ENCODE measurements around the gene SLC30A7. TPM values are rescaled to one million over a fixed set of nuclear protein-coding genes. Genes with fewer than 3 reads are reported as not detected.

The SLC30A7 gene
- total RNA-seq, 1 donor from 2014 or later = 40.8 TPM

DNA sequence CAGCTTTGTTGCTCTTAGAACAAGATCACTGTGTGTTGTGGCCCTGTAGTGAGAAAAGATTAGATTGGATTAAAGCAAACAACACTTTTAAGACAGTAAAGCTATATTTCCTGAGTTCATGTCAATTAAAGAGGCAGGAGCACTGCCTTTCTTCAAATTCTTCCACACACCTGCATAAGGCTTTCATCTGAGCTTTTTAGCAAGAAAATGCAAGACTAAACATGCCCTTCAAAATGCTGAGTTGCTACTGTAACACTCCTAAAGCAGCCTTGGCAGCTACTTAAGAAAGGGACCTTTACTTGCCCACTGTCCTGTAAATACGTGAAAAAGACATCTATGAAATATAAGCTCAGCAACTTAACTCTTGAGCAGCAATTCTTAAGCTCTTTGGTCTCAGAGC is 117.9 kb downstream of the SLC30A7 start:
- peaks cover 12% of the 10 kb centered on the region for H3K9me3 Mint-ChIP-seq
- no peak for DNase-seq
- intact Hi-C loops (cut with micrococcal nuclease) = no loop called here
- no peak overlapping the region for H3K4me3 Mint-ChIP-seq
- no peaks in the 10 kb centered on the region for H3K27me3 Mint-ChIP-seq
- H3K27ac Mint-ChIP-seq = no peak overlapping the region
- H3K4me1 Mint-ChIP-seq = peaks cover 9% of the 10 kb centered on the region
- peaks cover 67% of the 10 kb centered on the region for H3K36me3 Mint-ChIP-seq (ENCODE audit: low read depth)

DNA sequence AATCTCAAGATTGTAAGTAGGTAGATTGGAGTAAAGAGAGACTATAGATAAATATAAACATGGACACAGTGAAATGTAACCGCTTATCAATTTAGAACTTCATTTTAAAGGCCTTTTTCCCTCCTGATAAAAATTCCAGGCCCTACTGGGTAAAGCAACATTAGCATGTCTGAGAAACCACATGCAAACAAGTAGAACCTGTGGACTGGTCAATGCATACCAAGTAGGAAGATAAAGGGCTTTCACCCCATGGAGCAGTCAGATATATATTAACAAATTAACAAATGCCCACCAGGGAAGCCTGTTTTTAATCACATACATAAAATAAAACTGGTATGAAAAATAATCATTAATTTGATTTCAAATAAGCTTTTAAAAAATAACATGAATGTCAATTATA is 121.6 kb downstream of the SLC30A7 start:
- intact Hi-C loops (cut with micrococcal nuclease) = no loop called here
- Mint-ChIP-seq H3K27ac (no peak overlapping the region), H3K4me3 (no peak overlapping the region), H3K4me1 (peaks cover 16% of the 10 kb centered on the region), H3K36me3 (ENCODE audit: low read depth) (peaks cover 69% of the 10 kb centered on the region), H3K9me3 (peaks cover 9% of the 10 kb centered on the region), H3K27me3 (no peaks in the 10 kb centered on the region)
- DNase-seq = no peak

DNA sequence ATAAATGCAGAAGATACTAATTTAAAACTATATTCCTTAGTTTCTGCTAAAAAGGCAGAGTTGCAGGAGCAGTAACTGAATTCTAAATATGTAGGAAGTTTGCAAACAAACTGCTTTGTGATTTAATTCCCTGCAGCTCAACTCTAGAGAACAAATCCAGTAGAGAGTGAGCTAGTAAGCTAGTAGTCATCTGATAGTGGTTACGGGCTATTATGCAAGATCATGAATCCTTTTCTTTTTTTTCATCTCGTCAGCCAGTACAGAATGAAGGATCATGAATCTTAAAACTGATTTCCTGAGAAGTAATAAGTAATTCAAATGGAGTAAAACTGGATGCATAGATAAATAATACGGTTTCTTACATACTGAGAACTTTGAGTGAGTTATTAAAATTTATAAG is 126.4 kb downstream of the SLC30A7 start:
- H3K4me1 Mint-ChIP-seq = peaks cover 30% of the 10 kb centered on the region
- no peak overlapping the region for H3K27ac Mint-ChIP-seq
- intact Hi-C loops (cut with micrococcal nuclease) = loop anchor here (10.0 kb wide), 2 partner anchors 333 to 567 kb away; no protein-coding TSS in a partner anchor
- no peaks in the 10 kb centered on the region for H3K27me3 Mint-ChIP-seq
- DNase-seq = no peak
- H3K36me3 Mint-ChIP-seq (ENCODE audit: low read depth) = peaks cover 59% of the 10 kb centered on the region
- peaks cover 4% of the 10 kb centered on the region for H3K9me3 Mint-ChIP-seq
- no peak overlapping the region for H3K4me3 Mint-ChIP-seq

DNA sequence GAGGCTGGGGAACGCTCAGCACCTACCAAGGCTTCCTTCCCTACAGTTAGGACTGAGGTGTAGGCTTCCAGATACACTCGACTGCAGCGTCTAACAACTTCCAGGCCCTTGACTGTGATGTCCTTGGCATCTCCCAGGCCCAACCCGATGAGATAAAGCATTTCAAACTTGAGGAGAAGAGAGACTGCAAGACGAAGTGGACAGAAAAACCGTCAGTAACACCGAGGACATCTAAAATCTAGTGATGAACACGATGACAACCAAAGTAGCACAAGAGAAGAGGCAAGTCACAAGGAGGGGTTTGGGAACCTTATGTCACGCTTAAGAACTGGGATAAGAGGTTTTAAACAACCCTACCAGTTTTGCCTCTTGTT is 129.4 kb downstream of the SLC30A7 start:
- H3K27me3 Mint-ChIP-seq = no peaks in the 10 kb centered on the region
- DNase-seq = no peak
- peaks cover 8% of the 10 kb centered on the region for H3K9me3 Mint-ChIP-seq
- peak overlapping the region; percentile 100 for H3K4me3 Mint-ChIP-seq
- H3K4me1 Mint-ChIP-seq = peaks cover 43% of the 10 kb centered on the region
- intact Hi-C loops (cut with micrococcal nuclease) = loop anchor here (1.0 to 10.0 kb wide), 9 partner anchors 57 to 570 kb away; partner anchors contain the start of gene S1PR1
- peak overlapping the region; percentile 98 for H3K27ac Mint-ChIP-seq
- H3K36me3 Mint-ChIP-seq (ENCODE audit: low read depth) = peaks cover 55% of the 10 kb centered on the region

DNA sequence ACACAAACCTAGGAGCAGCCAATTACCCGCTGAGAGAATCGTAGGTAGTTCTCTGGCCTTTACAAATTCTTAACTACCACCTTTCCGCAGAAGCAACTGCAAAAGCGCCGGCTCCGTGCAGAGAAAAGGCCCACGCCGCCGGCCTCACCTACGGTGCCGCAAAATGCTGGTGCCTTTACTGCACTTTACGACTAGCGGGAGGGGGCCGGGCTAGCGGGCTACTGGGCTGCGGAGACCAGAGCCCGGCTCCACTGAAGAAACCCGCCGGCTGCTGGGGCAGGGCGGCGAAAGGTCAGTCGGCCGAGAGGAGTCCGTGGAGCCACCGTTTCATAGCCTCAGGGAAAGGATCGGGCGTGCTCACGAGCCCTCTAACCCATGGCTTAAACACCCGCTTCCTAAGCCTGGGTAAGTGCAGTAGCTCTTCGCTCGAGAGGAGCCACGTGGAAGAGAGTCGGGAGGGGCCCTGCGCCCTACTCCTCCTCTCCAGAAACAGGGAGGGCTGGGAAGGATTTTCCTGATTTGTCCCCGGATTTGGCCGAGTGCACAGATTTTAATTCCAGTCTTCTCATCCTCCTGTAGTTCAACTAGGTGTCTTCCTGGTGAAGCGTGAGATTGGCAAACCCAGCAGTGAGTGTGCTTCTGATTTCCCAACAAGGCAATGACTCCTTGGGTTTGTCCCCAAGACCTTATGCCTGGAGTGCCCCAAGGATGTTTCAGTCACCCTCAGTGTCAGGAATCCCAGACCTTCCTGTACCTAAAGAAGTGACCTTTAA is 130.0 kb downstream of the SLC30A7 start, which contains the start of gene DPH5:
DPH5 (minus strand) TSS at position 128 of the 773 bp plus-strand sequence. CDS start 341 bp downstream, outside the sequence.
- H3K4me3 Mint-ChIP-seq = peak within 1 kb of the TSS; percentile 100

DNA sequence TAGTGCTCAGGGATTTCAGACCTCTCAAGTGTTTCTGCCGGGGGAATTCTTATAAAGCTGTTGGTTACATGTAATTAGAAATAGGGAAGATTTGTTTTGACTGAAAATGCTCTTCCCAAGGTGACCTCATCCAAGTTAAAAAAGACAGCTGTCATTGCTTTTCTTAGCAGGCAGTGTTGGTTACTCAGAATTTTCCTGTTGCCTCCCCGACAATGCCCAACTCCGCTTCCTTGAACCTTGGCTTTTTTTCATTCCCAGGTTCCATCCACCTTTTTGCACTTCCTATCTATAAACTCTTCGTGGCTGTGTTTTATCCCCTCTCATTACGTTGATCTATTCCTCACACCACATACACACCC is 130.5 kb downstream of the SLC30A7 start:
- intact Hi-C loops (cut with micrococcal nuclease) = loop anchor here (5.0 to 10.0 kb wide), 5 partner anchors 56 to 572 kb away; no protein-coding TSS in a partner anchor
- no peak for DNase-seq
- Mint-ChIP-seq H3K4me1 (peaks cover 46% of the 10 kb centered on the region), H3K27me3 (no peaks in the 10 kb centered on the region), H3K9me3 (peaks cover 11% of the 10 kb centered on the region), H3K27ac (peak overlapping the region; percentile 98), H3K4me3 (peak overlapping the region; percentile 100), H3K36me3 (ENCODE audit: low read depth) (peaks cover 52% of the 10 kb centered on the region)

More for the DNA sequence above, 130.0 kb downstream of the SLC30A7 start, which contains the start of gene DPH5:
- peak; percentile 97 for DNase-seq
- H3K27me3 Mint-ChIP-seq = no peaks in the 10 kb centered on the region
- peak within 1 kb of the TSS; percentile 98 for H3K27ac Mint-ChIP-seq
- intact Hi-C loops (cut with micrococcal nuclease) = loop anchor here (1.0 to 10.0 kb wide), 9 partner anchors 56 to 571 kb away; partner anchors contain the start of gene S1PR1
- peaks cover 8% of the 10 kb centered on the region for H3K9me3 Mint-ChIP-seq
- peaks cover 42% of the 10 kb centered on the region for H3K4me1 Mint-ChIP-seq
- peaks cover 51% of the 10 kb centered on the region for H3K36me3 Mint-ChIP-seq (ENCODE audit: low read depth)

DNA sequence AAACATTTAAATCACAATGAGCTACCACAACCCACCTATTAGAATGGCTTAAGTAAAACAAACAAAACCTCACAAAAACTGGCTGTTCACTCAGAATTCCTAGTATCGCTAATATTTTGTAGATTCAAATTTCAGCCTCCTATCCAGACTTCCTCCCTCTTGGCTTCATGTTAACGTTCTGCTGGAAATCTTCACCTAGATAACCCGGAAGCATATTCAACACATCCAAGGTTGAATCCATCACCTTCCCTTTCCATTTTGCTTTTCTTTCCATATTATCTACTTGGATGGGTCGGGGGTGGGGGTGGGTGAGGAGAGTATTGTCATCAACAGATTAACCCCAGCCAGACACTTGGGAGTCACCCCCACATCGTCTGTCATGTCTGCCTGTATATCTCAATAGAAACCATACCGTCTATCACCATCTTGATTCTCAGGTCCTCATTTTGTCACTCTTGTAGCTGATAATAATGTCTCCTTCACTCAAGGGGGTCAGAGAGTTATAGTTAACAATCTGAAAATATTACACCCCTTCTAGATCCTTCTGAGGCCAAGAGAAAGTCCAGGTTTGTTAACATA is 131.4 kb downstream of the SLC30A7 start:
- H3K36me3 Mint-ChIP-seq (ENCODE audit: low read depth) = peaks cover 52% of the 10 kb centered on the region
- H3K9me3 Mint-ChIP-seq = peaks cover 11% of the 10 kb centered on the region
- H3K4me1 Mint-ChIP-seq = peaks cover 43% of the 10 kb centered on the region
- H3K4me3 Mint-ChIP-seq = peak overlapping the region; percentile 100
- intact Hi-C loops (cut with micrococcal nuclease) = loop anchor here (5.0 to 10.0 kb wide), 5 partner anchors 55 to 572 kb away; no protein-coding TSS in a partner anchor
- DNase-seq = no peak
- H3K27ac Mint-ChIP-seq = peak overlapping the region; percentile 39
- no peaks in the 10 kb centered on the region for H3K27me3 Mint-ChIP-seq

DNA sequence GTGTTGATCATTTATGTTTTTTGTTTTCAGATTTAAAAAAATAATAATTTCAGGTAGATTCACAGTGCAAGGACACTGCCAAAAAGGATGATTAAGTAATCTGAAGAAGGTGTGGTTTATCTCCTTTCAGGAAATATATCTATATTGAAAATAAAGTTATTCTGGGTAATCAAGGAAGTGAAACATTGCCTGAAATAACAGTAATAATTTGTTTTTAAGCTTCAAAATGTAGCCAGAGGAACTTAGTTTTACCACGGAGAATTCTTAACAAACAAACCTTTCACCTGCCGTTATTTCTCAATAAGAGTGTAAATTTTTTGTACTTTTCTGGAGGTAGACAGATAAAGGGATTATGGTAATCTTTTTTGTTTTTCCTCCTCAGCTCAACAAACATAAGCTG is 132.6 kb downstream of the SLC30A7 start:
- peaks cover 43% of the 10 kb centered on the region for H3K4me1 Mint-ChIP-seq
- no peak for DNase-seq
- peaks cover 14% of the 10 kb centered on the region for H3K9me3 Mint-ChIP-seq
- H3K4me3 Mint-ChIP-seq = no peak overlapping the region
- H3K27ac Mint-ChIP-seq = no peak overlapping the region
- intact Hi-C loops (cut with micrococcal nuclease) = loop anchor here (5.0 to 10.0 kb wide), 5 partner anchors 54 to 574 kb away; no protein-coding TSS in a partner anchor
- peaks cover 48% of the 10 kb centered on the region for H3K36me3 Mint-ChIP-seq (ENCODE audit: low read depth)
- no peaks in the 10 kb centered on the region for H3K27me3 Mint-ChIP-seq

DNA sequence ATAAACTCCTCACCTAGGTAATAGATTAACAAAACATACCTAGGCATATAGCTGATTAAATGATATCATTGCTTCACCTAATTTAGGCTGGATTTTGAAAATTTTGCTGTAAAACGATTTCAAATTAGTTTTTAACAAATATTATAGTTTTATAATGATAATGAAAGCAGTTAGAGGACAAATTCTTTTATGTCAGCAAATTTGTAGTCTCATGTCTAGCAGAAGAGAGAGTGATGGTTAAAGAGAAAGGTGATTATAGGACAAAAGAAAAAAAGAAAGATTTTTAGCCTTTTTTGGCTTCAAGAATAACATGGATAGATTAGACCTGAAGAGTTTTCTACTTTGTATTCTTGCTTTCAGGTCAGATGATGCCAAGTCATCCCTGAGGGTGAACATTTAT is 133.3 kb downstream of the SLC30A7 start:
- no peak for DNase-seq
- Mint-ChIP-seq H3K4me1 (peaks cover 39% of the 10 kb centered on the region), H3K4me3 (no peak overlapping the region), H3K36me3 (ENCODE audit: low read depth) (peaks cover 46% of the 10 kb centered on the region), H3K9me3 (peaks cover 14% of the 10 kb centered on the region), H3K27me3 (no peaks in the 10 kb centered on the region), H3K27ac (no peak overlapping the region)
- intact Hi-C loops (cut with micrococcal nuclease) = loop anchor here (5.0 to 10.0 kb wide), 5 partner anchors 53 to 574 kb away; no protein-coding TSS in a partner anchor

DNA sequence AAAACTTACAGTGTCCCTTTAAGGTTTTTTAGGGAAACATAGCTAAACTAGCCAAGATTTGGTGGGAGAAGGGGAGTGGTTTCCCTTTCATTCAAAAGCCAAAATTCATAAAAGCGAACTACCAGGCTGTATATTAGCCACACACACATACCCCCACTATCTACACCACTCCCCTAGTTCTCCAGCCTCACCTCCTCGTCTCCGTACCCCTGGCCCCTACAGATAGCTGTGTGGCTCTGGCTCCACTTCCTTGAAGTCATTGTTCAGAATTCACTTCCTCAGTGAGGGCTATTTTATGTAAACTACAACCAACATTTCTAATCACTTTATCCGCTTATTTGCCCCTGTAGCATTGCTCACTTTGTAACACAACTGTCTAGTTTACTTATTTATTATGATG is 135.0 kb downstream of the SLC30A7 start:
- Mint-ChIP-seq H3K36me3 (ENCODE audit: low read depth) (peaks cover 44% of the 10 kb centered on the region), H3K4me1 (peaks cover 30% of the 10 kb centered on the region), H3K27me3 (no peaks in the 10 kb centered on the region), H3K9me3 (peaks cover 14% of the 10 kb centered on the region), H3K4me3 (no peak overlapping the region), H3K27ac (no peak overlapping the region)
- intact Hi-C loops (cut with micrococcal nuclease) = no loop called here
- DNase-seq = no peak

Other genes with a start within 250 kb of the SLC30A7 start
- not detected in 2 replicates for gene VCAM1, start 176.3 kb upstream of the SLC30A7 start, total RNA-seq
- 2.7 and 2.9 TPM in 2 replicates for gene EXTL2, start 1.2 kb upstream of the SLC30A7 start, total RNA-seq
- 37.5 and 41.0 TPM in 2 replicates for gene DPH5, start 129.7 kb downstream of the SLC30A7 start, total RNA-seq

Measured in activated CD4-positive, alpha-beta T cell treated with anti-CD3 and anti-CD28 coated beads, Interleukin-2, amount 10 ng/mL, durations not matched to agents 24 days and 14 days (primary cell).